ENCODE results near the gene COASY. TPM values are rescaled to one million over a fixed set of nuclear protein-coding genes. Genes with fewer than 3 reads are reported as not detected.

The COASY gene
- total and polyA plus RNA-seq, 4 donors = 18.2 to 78.1 (median 51.7) TPM

DNA sequence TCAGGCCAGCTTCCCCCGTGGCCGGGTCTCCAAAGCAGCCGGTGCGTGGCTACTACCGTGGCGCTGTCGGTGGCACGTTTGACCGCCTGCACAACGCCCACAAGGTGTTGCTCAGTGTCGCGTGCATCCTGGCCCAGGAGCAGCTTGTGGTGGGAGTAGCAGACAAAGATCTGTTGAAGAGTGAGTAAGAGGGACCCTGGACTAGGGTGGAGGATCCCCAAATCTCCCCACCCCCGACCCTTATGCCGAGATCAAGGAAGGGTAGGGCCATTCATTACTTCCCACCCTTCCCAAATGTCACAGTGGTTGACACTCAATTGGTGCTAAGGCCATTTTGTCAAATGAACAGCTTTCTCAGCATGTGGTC is 1.2 kb downstream of the COASY start:
- H3K9ac ChIP-seq (ENCODE audit: low read depth in 1 of 2, low read length in 2 of 2) = peak overlapping the region; percentile 61 to 97
- peaks cover 0 to 8% (median 5%) of the 10 kb centered on the region in 4 donors for H3K36me3 ChIP-seq (ENCODE audit: control insufficient read depth in 4 of 4, insufficient read depth in 3 of 4, low read depth in 1 of 4, low read length in 3 of 4)
- TF ChIP-seq, protein P1, sequence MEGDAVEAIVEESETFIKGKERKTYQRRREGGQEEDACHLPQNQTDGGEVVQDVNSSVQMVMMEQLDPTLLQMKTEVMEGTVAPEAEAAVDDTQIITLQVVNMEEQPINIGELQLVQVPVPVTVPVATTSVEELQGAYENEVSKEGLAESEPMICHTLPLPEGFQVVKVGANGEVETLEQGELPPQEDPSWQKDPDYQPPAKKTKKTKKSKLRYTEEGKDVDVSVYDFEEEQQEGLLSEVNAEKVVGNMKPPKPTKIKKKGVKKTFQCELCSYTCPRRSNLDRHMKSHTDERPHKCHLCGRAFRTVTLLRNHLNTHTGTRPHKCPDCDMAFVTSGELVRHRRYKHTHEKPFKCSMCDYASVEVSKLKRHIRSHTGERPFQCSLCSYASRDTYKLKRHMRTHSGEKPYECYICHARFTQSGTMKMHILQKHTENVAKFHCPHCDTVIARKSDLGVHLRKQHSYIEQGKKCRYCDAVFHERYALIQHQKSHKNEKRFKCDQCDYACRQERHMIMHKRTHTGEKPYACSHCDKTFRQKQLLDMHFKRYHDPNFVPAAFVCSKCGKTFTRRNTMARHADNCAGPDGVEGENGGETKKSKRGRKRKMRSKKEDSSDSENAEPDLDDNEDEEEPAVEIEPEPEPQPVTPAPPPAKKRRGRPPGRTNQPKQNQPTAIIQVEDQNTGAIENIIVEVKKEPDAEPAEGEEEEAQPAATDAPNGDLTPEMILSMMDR (IDR thresholded peaks at IDR 0.05; ENCODE audit: low read depth, low read length, missing input control) = no peak
- TF ChIP-seq, protein P2, sequence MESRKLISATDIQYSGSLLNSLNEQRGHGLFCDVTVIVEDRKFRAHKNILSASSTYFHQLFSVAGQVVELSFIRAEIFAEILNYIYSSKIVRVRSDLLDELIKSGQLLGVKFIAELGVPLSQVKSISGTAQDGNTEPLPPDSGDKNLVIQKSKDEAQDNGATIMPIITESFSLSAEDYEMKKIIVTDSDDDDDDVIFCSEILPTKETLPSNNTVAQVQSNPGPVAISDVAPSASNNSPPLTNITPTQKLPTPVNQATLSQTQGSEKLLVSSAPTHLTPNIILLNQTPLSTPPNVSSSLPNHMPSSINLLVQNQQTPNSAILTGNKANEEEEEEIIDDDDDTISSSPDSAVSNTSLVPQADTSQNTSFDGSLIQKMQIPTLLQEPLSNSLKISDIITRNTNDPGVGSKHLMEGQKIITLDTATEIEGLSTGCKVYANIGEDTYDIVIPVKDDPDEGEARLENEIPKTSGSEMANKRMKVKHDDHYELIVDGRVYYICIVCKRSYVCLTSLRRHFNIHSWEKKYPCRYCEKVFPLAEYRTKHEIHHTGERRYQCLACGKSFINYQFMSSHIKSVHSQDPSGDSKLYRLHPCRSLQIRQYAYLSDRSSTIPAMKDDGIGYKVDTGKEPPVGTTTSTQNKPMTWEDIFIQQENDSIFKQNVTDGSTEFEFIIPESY (IDR thresholded peaks at IDR 0.05) = no peak
- TF ChIP-seq, protein P3, sequence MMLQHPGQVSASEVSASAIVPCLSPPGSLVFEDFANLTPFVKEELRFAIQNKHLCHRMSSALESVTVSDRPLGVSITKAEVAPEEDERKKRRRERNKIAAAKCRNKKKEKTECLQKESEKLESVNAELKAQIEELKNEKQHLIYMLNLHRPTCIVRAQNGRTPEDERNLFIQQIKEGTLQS (IDR thresholded peaks at IDR 0.05) = no peak
- TF ChIP-seq, protein P4, sequence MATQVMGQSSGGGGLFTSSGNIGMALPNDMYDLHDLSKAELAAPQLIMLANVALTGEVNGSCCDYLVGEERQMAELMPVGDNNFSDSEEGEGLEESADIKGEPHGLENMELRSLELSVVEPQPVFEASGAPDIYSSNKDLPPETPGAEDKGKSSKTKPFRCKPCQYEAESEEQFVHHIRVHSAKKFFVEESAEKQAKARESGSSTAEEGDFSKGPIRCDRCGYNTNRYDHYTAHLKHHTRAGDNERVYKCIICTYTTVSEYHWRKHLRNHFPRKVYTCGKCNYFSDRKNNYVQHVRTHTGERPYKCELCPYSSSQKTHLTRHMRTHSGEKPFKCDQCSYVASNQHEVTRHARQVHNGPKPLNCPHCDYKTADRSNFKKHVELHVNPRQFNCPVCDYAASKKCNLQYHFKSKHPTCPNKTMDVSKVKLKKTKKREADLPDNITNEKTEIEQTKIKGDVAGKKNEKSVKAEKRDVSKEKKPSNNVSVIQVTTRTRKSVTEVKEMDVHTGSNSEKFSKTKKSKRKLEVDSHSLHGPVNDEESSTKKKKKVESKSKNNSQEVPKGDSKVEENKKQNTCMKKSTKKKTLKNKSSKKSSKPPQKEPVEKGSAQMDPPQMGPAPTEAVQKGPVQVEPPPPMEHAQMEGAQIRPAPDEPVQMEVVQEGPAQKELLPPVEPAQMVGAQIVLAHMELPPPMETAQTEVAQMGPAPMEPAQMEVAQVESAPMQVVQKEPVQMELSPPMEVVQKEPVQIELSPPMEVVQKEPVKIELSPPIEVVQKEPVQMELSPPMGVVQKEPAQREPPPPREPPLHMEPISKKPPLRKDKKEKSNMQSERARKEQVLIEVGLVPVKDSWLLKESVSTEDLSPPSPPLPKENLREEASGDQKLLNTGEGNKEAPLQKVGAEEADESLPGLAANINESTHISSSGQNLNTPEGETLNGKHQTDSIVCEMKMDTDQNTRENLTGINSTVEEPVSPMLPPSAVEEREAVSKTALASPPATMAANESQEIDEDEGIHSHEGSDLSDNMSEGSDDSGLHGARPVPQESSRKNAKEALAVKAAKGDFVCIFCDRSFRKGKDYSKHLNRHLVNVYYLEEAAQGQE (IDR thresholded peaks at IDR 0.05) = no peak
- no peak for TF ChIP-seq HNF4A (conservative IDR thresholded peaks at IDR 0.05)
- TF ChIP-seq HNF4G (IDR thresholded peaks at IDR 0.05) = no peak
- peak overlapping the region; percentile 80 to 90 (median 85) for H3K4me3 ChIP-seq (ENCODE audit: low read depth in 1 of 3, low read length in 3 of 3)
- WGBS = 33% methylated on average over 14 of the region's 14 CpGs
- H3K9me3 ChIP-seq (ENCODE audit: control insufficient read depth in 4 of 4, low read length in 3 of 4) = no peaks in the 10 kb centered on the region
- H3K4me1 ChIP-seq (ENCODE audit: control insufficient read depth in 4 of 4, insufficient read depth in 4 of 4, low read length in 3 of 4) = peaks cover 15 to 60% (median 49%) of the 10 kb centered on the region in 4 donors
- DNase-seq (ENCODE audit: low spot score) = no peak
- H3K27me3 ChIP-seq (ENCODE audit: control insufficient read depth in 4 of 4, insufficient read depth in 4 of 4, low read length in 3 of 4) = no peaks in the 10 kb centered on the region
- peak overlapping the region; percentile 85 to 86 for H3K27ac ChIP-seq (ENCODE audit: low read depth in 1 of 2, low read length in 2 of 2)

DNA sequence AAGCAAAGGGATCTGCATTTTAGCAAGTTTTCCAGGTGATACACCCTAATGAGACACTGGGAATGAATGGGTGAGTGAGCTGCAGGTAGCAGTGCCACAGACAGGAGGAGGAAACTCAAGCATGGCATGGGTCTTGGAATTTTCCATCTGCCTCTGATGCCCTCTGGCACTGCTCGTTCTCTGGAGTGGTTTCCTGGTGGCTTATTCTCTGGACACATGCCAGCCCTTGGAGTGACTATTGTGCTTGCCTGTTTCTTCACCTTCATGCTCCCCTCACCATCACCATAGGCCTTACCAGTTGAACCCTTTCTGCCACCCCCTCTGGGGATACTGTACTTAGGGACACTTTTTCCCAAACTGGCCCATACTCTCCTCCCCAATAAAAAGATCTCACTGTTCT is 1.6 kb downstream of the COASY start:
- Histone ChIP-seq H3K4me3 (ENCODE audit: low read depth in 1 of 3, low read length in 3 of 3) (peak overlapping the region; percentile 7 to 85 (median 80)), H3K9me3 (ENCODE audit: control insufficient read depth in 4 of 4, low read length in 3 of 4) (no peaks in the 10 kb centered on the region), H3K27me3 (ENCODE audit: control insufficient read depth in 4 of 4, insufficient read depth in 4 of 4, low read length in 3 of 4) (no peaks in the 10 kb centered on the region), H3K27ac (ENCODE audit: low read depth in 1 of 2, low read length in 2 of 2) (peak overlapping the region; percentile 49 to 85), H3K36me3 (ENCODE audit: control insufficient read depth in 4 of 4, insufficient read depth in 3 of 4, low read depth in 1 of 4, low read length in 3 of 4) (peaks cover 0 to 9% (median 6%) of the 10 kb centered on the region in 4 donors), H3K4me1 (ENCODE audit: control insufficient read depth in 4 of 4, insufficient read depth in 4 of 4, low read length in 3 of 4) (peaks cover 15 to 63% (median 51%) of the 10 kb centered on the region in 4 donors), H3K9ac (ENCODE audit: low read depth in 1 of 2, low read length in 2 of 2) (no peak overlapping the region)
- no peak for DNase-seq (ENCODE audit: low spot score)
- TF ChIP-seq, protein P3 (IDR thresholded peaks at IDR 0.05) = no peak
- no peak for TF ChIP-seq TAF1 (conservative IDR thresholded peaks at IDR 0.05)
- 13% methylated on average over 1 of the region's 1 CpG for WGBS

DNA sequence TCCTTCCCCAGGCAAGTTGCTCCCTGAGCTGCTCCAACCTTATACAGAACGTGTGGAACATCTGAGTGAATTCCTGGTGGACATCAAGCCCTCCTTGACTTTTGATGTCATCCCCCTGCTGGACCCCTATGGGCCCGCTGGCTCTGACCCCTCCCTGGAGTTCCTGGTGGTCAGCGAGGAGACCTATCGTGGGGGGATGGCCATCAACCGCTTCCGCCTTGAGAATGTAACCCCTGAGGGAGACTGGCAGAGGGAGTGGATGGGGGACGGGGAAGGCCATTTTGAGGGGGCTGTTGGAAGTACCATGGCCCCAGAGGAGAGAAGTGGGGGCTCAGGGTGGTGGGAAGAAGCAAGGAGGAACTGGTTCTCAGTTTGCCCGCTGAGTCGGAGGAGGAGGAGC is 2.0 kb downstream of the COASY start:
- no peak overlapping the region for H3K4me3 ChIP-seq (ENCODE audit: low read depth in 1 of 3, low read length in 3 of 3)
- H3K36me3 ChIP-seq (ENCODE audit: control insufficient read depth in 4 of 4, insufficient read depth in 3 of 4, low read depth in 1 of 4, low read length in 3 of 4) = peaks cover 0 to 13% (median 8%) of the 10 kb centered on the region in 4 donors
- H3K4me1 ChIP-seq (ENCODE audit: control insufficient read depth in 4 of 4, insufficient read depth in 4 of 4, low read length in 3 of 4) = peaks cover 15 to 67% (median 54%) of the 10 kb centered on the region in 4 donors
- peak overlapping the region in 1 of 2 donors; percentile 49 for H3K27ac ChIP-seq (ENCODE audit: low read depth in 1 of 2, low read length in 2 of 2)
- H3K27me3 ChIP-seq (ENCODE audit: control insufficient read depth in 4 of 4, insufficient read depth in 4 of 4, low read length in 3 of 4) = no peaks in the 10 kb centered on the region
- no peak for DNase-seq (ENCODE audit: low spot score)
- WGBS = 92% methylated on average over 9 of the region's 9 CpGs
- H3K9me3 ChIP-seq (ENCODE audit: control insufficient read depth in 4 of 4, low read length in 3 of 4) = no peaks in the 10 kb centered on the region
- no peak overlapping the region for H3K9ac ChIP-seq (ENCODE audit: low read depth in 1 of 2, low read length in 2 of 2)
- TF ChIP-seq SP1 (IDR thresholded peaks at IDR 0.05) (no peak), FOXA2 (IDR thresholded peaks at IDR 0.05) (no peak), RAD21 (IDR thresholded peaks at IDR 0.05) (no peak), YY1 (IDR thresholded peaks at IDR 0.05) (no peak), HNF4A (conservative IDR thresholded peaks at IDR 0.05) (no peak), FOXA1 (IDR thresholded peaks at IDR 0.05) (no peak), HNF4G (IDR thresholded peaks at IDR 0.05) (no peak)
- TF ChIP-seq, protein P1 (IDR thresholded peaks at IDR 0.05; ENCODE audit: low read depth, low read length, missing input control) = no peak
- TF ChIP-seq, protein P3 (IDR thresholded peaks at IDR 0.05) = no peak
- TF ChIP-seq, protein P5, sequence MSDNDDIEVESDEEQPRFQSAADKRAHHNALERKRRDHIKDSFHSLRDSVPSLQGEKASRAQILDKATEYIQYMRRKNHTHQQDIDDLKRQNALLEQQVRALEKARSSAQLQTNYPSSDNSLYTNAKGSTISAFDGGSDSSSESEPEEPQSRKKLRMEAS (IDR thresholded peaks at IDR 0.05) = no peak
